Fibroblast of mammary gland (primary cell): ENCODE data around the gene PTMS.

Experiments
- DNase-seq: peaks from one replicate; pipeline ENCODE4 v3.0.0-alpha.2; 2010; ENCODE audit warnings: low read depth
- H3K4me3 ChIP-seq: 2 replicates; pipeline ENCODE4 v1.5.1; 2011; ENCODE audit warnings: low read depth, mild to moderate bottlenecking, low read length, moderate library complexity; ENCODE audit not compliant: control insufficient read depth
- TF ChIP-seq, protein P1 (sequence below): conservative IDR thresholded peaks from 2 replicates; pipeline ENCODE4 v1.5.1; 2011; ENCODE audit warnings: low read depth, low read length, inconsistent platforms; ENCODE audit not compliant: control insufficient read depth, insufficient read depth

Gene PTMS

DNA sequence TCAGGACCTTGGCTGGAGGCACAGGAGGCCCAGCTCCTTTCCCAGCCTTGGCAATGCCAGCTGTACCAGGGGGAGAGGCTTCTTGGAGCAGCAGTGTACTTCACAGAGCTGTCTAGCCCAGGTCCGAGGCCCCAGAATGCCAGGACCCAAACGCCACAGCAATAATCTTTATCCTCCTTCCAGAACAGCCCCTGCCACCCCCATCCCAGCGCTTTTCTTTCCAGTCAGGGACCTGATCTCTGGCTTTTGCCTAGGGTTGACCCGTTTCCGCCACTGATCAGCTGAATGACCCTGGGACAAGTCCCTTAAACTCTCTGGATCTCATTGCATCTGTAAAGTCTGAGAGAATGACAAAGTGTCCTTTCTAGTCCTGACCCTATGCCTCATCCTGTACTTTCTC is 11.2 kb downstream of the PTMS start:
- TF ChIP-seq, protein P1, sequence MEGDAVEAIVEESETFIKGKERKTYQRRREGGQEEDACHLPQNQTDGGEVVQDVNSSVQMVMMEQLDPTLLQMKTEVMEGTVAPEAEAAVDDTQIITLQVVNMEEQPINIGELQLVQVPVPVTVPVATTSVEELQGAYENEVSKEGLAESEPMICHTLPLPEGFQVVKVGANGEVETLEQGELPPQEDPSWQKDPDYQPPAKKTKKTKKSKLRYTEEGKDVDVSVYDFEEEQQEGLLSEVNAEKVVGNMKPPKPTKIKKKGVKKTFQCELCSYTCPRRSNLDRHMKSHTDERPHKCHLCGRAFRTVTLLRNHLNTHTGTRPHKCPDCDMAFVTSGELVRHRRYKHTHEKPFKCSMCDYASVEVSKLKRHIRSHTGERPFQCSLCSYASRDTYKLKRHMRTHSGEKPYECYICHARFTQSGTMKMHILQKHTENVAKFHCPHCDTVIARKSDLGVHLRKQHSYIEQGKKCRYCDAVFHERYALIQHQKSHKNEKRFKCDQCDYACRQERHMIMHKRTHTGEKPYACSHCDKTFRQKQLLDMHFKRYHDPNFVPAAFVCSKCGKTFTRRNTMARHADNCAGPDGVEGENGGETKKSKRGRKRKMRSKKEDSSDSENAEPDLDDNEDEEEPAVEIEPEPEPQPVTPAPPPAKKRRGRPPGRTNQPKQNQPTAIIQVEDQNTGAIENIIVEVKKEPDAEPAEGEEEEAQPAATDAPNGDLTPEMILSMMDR: no peak
- no peak overlapping the region for H3K4me3 ChIP-seq
- no peak for DNase-seq

DNA sequence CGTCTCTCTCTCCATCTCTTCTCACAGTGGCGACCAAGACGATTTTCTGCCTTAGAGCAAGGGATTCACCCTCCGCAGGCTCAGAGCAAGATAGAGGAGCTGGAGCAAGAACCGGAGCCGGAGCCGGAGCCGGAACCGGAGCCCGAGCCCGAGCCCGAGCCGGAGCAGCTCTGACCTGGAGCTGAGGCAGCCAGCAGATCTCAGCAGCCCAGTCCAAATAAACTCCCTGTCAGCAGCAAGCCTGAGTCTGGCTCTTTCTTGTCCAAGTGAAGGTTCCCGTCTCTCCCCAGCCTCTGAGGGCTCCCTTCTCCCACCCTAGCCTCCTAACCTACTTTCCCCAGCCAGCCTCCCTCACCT is 12.0 kb downstream of the PTMS start:
- TF ChIP-seq, protein P1: no peak
- peak overlapping the region; percentile 37 for H3K4me3 ChIP-seq
- DNase-seq: peak; percentile 26

DNA sequence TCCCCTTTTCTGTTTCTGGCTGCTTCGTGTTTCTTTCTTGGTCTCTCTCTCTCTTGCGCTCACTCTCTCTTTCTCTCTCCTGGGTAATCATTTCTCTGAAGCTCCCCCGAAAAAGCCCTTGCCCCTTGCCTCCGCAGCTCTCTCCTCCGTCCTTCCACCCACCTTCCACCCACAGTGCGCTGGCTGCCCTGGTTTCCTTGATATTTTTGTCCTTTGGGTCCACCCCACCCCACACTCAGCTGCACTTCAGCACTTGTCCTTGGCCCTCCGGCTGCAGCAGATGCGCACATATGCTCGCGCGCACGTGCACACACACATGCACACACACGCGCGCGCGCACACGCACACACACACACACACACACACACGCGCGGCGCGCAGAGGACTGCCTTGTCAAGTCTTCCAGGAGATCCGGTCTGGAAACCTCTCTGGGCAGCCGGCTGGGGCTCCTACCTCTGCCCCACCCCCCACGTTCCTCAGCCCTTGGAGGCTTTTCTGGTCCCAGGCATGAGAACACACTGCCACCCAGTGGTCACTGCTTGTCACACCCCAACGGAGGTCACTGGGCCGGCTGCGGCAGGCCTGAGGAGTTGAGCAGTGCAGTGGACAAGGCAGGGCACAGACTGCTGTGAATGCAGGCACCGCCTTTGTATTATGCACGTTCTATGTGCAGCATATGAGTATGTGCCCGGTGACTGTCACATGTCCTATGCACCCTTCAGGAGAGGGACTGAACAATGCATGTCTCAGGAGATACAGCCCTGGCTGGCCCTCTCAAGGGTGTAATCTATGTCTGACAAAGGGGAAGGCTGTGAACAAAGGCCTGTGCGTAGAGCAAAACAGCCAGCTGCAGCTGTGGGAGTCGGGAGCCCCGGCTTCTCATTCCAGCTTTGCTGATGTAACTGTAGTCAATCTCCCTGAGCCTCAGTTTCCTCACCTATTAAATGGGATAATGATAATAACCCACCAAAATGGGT is 12.7 kb downstream of the PTMS start:
- DNase-seq: peak; percentile 88
- TF ChIP-seq, protein P1: peak; percentile 88

DNA sequence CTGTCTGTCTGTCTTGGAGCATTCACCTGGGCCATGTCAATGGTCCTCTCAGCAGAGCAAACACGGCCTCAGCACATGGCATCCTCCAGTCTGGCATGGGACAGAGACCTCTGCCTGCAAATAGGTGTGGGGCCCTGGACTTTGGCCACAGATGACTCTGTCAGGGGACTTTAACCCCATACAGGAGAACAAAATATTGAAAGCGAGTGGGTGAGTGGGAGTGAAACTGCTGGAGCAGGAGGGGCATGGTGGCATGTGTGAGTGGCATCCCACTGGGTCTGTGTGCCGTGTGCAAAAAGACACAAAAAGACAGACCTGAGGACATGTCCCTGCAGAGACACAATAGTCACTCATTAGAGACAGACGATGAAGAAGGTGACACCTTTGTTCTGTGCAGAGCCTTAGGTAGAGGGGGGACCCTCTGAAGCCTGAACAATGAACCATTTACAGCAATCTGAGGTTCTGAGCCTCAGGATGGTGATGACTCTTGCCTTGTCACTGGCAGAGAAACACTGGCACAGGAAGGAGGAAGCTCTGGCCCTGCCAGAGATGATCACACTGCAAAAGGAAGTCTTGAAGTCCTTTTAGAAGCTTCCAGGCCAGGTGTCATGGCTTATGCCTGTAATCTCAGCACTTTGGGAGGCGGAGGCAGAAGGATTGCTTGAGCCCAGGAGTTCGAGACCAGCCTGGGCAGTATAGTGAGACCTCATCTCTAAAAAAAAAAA is 13.7 kb downstream of the PTMS start:
- TF ChIP-seq, protein P1: no peak
- no peak overlapping the region for H3K4me3 ChIP-seq
- no peak for DNase-seq

More for the DNA sequence above, 12.7 kb downstream of the PTMS start:
- peak overlapping the region; percentile 37 for H3K4me3 ChIP-seq

DNA sequence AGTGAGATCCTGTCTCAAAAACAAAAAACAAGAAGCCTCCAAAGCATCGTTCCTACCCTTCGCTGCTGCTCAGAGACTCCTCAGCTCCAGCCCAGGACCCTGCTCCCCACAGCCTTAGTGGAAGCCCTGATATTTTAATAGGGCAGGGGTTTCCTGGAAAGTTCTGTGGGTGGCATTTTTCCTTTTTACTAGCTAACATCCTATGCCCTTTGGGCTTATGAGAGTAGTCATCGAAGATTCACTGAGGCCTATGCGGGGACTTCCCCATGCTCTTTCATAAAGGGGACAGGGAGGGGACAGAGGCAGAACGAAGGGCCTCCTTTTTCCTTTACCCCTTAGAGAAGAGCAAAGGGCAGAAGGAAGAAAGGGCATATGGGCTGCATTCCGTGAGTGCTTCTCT is 14.4 kb downstream of the PTMS start:
- TF ChIP-seq, protein P1: no peak
- H3K4me3 ChIP-seq: no peak overlapping the region
- no peak for DNase-seq

DNA sequence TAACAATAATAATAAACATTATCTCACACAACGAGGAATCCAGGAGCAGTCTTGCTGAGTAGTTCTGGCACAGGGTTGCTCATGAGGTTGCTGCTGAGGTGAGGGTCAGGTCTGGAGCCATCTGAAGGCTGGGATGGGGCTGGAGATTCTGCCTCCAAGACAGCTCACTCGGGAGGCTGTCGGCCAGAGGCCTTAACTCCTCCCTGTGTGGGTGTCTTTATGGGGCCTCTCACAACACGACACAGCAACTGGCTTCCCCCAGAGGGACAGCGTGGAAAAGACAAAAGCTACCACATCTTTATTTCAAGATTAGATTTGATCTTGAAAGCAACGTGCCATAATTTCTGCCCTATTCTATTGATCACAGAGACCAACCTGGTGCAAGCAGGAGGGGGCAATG is 16.0 kb downstream of the PTMS start:
- TF ChIP-seq, protein P1: no peak
- no peak for DNase-seq
- no peak overlapping the region for H3K4me3 ChIP-seq
